Body of pancreas (tissue), 4 donors: ENCODE data around the gene SENP6. TPM values are rescaled to one million over a fixed set of nuclear protein-coding genes. Genes with fewer than 3 reads are reported as not detected.

ENCODE experiments used
- ATAC-seq: fragments of 150-250 bp; one replicate; pipeline ENCODE4 v1.9.1; 2016
- DNase-seq, 4 donors: peaks; one replicate each; pipeline ENCODE4 v3.0.0-alpha.2; 2019
- H3K27ac ChIP-seq, 4 donors: fragments of 200-600 bp; sonication (generic); 1 replicate in 3 of 4; 2 replicates in 1 of 4; pipeline versions ENCODE4 v1.5.1 to v1.6.1; 2016 to 2019; ENCODE audit warnings: mild to moderate bottlenecking in 1 of 4, mixed read lengths in 1 of 4, moderate library complexity in 1 of 4
- H3K27me3 ChIP-seq, 2 donors: fragments of 200-600 bp; sonication (generic); one replicate each; pipeline ENCODE4 v1.6.0; 2016; ENCODE audit warnings: mild to moderate bottlenecking in 1 of 2
- H3K36me3 ChIP-seq, 2 donors: fragments of 200-600 bp; sonication (generic); replicated peaks in 1 of 2; 2 replicates each; pipeline ENCODE4 v1.5.1; 2016; ENCODE audit warnings: low read depth in 2 of 2; ENCODE audit not compliant: insufficient read depth in 1 of 2
- H3K4me1 ChIP-seq: fragments of 200-600 bp; sonication (generic); one replicate; pipeline ENCODE4 v1.6.0; 2016
- H3K4me3 ChIP-seq, 2 donors: fragments of 200-600 bp; sonication (generic); 1 replicate in 1 of 2; 2 replicates in 1 of 2; pipeline ENCODE4 v1.5.1; 2016 to 2019
- H3K9me3 ChIP-seq, 3 donors: fragments of 200-600 bp; sonication (generic); 1 replicate in 2 of 3; 2 replicates in 1 of 3; pipeline ENCODE4 v1.5.1; 2016
- POLR2A ChIP-seq, 3 donors: fragments of 450-650 bp; IDR thresholded peaks; one replicate each; pipeline ENCODE4 v1.6.1; 2016; ENCODE audit warnings: antibody characterized with exemption in 3 of 3, mild to moderate bottlenecking in 2 of 3
- WGBS, 2 donors: methylation state at CpG; one replicate each; pipeline ENCODE4 v1.1.5; 2017; 5-methylcytosine and 5-hydroxymethylcytosine counted together
- intact Hi-C: fragments of 100-400 bp; cut with DNase I; formaldehyde crosslinking; loops from one replicate; pipeline ENCODE4 v1.15.1; 2023
- total RNA-seq, 2 donors: library from RNA; depleted of rRNA; stranded (reverse); fragments of >200 nt; gene quantifications; one replicate each; pipeline ENCODE4 v1.1.0, GENCODE V29; 2016
- TF ChIP-seq, protein P1 (sequence below), 7 experiments: fragments of 450-650 bp in 4 of 7; fragments of 200-600 bp in 3 of 7; sonication (generic) in 3 of 7; IDR thresholded peaks; one replicate each; pipeline ENCODE4 v1.5.1; 2016 to 2019; ENCODE audit warnings: antibody characterized with exemption in 7 of 7

SENP6 gene, protein sequence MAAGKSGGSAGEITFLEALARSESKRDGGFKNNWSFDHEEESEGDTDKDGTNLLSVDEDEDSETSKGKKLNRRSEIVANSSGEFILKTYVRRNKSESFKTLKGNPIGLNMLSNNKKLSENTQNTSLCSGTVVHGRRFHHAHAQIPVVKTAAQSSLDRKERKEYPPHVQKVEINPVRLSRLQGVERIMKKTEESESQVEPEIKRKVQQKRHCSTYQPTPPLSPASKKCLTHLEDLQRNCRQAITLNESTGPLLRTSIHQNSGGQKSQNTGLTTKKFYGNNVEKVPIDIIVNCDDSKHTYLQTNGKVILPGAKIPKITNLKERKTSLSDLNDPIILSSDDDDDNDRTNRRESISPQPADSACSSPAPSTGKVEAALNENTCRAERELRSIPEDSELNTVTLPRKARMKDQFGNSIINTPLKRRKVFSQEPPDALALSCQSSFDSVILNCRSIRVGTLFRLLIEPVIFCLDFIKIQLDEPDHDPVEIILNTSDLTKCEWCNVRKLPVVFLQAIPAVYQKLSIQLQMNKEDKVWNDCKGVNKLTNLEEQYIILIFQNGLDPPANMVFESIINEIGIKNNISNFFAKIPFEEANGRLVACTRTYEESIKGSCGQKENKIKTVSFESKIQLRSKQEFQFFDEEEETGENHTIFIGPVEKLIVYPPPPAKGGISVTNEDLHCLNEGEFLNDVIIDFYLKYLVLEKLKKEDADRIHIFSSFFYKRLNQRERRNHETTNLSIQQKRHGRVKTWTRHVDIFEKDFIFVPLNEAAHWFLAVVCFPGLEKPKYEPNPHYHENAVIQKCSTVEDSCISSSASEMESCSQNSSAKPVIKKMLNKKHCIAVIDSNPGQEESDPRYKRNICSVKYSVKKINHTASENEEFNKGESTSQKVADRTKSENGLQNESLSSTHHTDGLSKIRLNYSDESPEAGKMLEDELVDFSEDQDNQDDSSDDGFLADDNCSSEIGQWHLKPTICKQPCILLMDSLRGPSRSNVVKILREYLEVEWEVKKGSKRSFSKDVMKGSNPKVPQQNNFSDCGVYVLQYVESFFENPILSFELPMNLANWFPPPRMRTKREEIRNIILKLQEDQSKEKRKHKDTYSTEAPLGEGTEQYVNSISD
- 10 to 100 TPM; 68.6 to 75.2 TPM for total RNA-seq

DNA sequence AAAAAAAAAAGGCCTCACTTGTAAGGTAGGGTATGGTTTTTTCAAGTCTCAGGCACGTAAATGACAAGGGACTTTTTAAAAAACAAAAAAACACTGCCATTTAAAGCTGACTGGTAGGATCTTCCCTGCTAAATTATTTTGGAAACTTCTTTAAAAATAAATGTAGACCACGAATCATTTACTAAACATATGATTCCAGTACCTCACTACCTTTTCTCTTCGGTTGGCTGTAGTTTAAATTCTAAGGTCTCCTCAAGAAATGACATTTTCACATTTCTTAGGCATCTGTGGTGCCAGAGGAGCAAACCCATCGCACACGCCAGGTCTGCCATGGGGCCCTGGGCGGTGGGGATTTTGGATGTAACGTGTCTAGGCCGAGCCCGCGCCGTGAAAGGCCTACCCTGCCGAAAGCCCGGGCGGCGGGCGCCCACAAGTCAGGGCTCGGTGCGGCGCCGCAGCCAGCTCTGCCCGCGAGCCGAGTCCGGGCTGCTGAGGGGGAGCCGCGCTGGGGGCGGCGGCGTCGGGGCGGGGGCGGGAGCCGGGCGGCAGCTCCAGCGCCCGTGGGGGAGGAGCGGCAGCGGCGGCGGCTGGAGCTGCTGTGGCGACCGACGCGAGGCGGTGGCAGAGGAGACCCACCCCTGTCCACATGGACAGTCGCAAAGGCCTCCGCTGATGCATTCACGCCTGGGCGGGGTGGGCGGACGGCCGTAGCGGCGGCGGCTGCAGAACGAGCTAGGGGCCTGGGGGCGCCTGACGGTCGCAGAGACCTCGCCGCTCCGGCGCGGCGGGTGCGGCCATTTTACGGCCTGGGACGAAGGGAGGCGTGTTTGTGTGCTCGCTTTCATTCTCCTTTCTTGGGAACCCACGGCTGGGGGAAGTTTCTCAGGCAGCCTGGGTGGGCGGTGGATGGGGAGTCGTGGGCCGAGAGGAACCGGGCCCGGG is at the start of gene SENP6:
Gene SENP6 (plus strand): TSS at position 577 of the 942 bp plus-strand sequence. CDS start 645 bp downstream, outside the sequence.
- peak; percentile 71 to 82 (median 78) for DNase-seq
- Histone ChIP-seq H3K36me3 (no peaks in the 10 kb centered on the region), H3K27ac (peak within 1 kb of the TSS; percentile 90 to 98 (median 98)), H3K4me3 (peak within 1 kb of the TSS; percentile 74 to 89), H3K4me1 (peaks cover 30% of the 10 kb centered on the region), H3K9me3 (no peaks in the 10 kb centered on the region), H3K27me3 (no peaks in the 10 kb centered on the region)
- whole genome bisulfite sequencing, 2 donors, result 0 to 1% methylated on average over 9 to 52 of the region's 76 CpGs
- TF ChIP-seq, protein P1, sequence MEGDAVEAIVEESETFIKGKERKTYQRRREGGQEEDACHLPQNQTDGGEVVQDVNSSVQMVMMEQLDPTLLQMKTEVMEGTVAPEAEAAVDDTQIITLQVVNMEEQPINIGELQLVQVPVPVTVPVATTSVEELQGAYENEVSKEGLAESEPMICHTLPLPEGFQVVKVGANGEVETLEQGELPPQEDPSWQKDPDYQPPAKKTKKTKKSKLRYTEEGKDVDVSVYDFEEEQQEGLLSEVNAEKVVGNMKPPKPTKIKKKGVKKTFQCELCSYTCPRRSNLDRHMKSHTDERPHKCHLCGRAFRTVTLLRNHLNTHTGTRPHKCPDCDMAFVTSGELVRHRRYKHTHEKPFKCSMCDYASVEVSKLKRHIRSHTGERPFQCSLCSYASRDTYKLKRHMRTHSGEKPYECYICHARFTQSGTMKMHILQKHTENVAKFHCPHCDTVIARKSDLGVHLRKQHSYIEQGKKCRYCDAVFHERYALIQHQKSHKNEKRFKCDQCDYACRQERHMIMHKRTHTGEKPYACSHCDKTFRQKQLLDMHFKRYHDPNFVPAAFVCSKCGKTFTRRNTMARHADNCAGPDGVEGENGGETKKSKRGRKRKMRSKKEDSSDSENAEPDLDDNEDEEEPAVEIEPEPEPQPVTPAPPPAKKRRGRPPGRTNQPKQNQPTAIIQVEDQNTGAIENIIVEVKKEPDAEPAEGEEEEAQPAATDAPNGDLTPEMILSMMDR (IDR thresholded peaks at IDR 0.05), result no peak
- peak; percentile 82 to 93 (median 87) for TF ChIP-seq POLR2A (IDR thresholded peaks at IDR 0.05)
- ATAC-seq, result peak; percentile 93
- intact Hi-C loops, result no loop called here

DNA sequence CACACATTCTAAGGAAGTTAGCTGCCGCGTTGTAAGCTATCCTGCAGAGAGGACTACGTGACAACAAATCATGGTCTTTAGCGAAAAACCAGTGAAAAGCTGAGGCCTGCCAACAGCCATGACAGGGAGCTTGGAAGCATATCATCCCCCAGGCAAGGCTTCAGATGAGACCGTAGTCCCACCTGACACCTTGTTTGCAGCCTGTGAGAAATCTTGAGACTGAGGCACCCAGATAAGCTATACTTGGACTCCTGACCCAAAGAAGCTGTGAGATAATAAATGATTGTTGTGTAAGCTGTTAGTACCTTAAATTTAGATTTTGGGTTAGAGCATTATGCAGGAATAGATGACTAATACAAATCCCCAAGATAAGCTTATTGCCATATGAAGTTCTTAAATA is 45.4 kb upstream of the SENP6 start:
- TF ChIP-seq POLR2A (IDR thresholded peaks at IDR 0.05), result no peak
- TF ChIP-seq, protein P1 (IDR thresholded peaks at IDR 0.05), result no peak
- Histone ChIP-seq H3K27ac (no peak overlapping the region), H3K9me3 (no peaks in the 10 kb centered on the region), H3K4me3 (no peak overlapping the region), H3K27me3 (no peaks in the 10 kb centered on the region), H3K4me1 (no peaks in the 10 kb centered on the region), H3K36me3 (no peaks in the 10 kb centered on the region)
- intact Hi-C loops, result no loop called here
- 67 to 75% methylated on average over 5 of the region's 5 CpGs for WGBS, 2 donors
- DNase-seq, result no peak
- ATAC-seq, result no peak

DNA sequence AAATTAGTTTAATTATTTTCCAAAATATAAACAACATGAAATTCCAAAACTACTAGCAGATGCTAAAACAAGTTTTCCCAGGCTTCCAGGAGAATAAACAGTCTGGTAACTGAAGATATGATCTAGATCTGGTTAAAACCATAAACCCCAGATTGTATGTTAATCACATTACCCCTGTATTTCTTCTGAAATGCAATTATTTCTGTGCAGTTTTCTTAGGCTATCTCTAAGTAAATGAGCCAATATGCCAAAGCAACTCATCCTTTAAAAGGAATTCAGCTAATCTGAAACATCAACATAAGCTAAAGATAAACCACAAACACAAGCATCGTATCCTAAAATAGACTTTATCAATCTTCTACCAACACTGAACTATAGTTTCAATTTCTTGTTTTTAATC is 44.6 kb upstream of the SENP6 start:
- 63 to 66% methylated on average over 1 of the region's 1 CpG for WGBS, 2 donors
- H3K36me3 ChIP-seq, result no peaks in the 10 kb centered on the region
- no peak for ATAC-seq

More for the DNA sequence above, 44.6 kb upstream of the SENP6 start:
- no peak for DNase-seq
- no peak overlapping the region for H3K4me3 ChIP-seq
- H3K27ac ChIP-seq, result no peak overlapping the region
- no peaks in the 10 kb centered on the region for H3K4me1 ChIP-seq
- H3K9me3 ChIP-seq, result no peaks in the 10 kb centered on the region
- TF ChIP-seq POLR2A (IDR thresholded peaks at IDR 0.05), result no peak
- TF ChIP-seq, protein P1 (IDR thresholded peaks at IDR 0.05), result no peak
- intact Hi-C loops, result no loop called here
- H3K27me3 ChIP-seq, result no peaks in the 10 kb centered on the region
